ENCODE measurements around the gene HDAC4. TPM values are rescaled to one million over a fixed set of nuclear protein-coding genes. Genes with fewer than 3 reads are reported as not detected.

Gene HDAC4
- total and polyA plus RNA-seq, 2 of the 4 experiments (the other 2 are of a cell fraction), result 4.1 to 7.2 TPM

DNA sequence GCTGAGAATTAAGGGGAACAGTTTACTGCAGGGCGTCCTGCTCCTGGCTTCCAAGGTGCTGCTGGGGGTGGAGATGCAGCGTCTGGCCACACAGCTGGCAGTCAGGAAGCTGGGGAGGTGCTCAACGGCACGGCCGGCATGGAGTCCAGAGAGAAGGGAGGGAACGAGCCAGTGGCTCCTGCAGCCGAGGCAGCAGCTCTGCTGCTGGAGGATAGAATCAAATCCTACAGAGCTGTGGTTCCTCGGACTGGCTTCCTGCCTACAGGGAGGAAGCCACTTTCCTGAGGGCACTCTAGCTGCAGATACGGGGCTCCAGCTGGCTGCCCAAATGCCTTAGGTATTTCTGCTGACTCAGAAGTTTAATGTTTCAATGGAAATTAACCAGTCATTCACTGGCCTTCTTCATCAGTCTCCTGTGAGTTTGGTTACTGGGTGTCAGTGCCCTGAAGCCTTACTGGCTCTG is 286.7 kb downstream of the HDAC4 start:
- Histone ChIP-seq H3K14ac (replicated peaks; ENCODE audit: low read depth, low read length) (no peak overlapping the region), H2BK120ac (ENCODE audit: low read depth, low read length) (no peak overlapping the region), H3K23ac (ENCODE audit: low read depth, low read length) (no peak overlapping the region), H3K4me2 (ENCODE audit: low read depth, low read length) (no peak overlapping the region), H3K36me3 (ENCODE audit: control insufficient read depth, insufficient read depth, low read length) (peaks cover 38% of the 10 kb centered on the region), H3K9me1 (ENCODE audit: insufficient read depth, low read length) (0 out of 2 replicates have a peak, but pooled peaks cover 6% of the 10 kb centered on the region), H2AK9ac (replicated peaks; ENCODE audit: low read depth, low read length, poor library complexity) (peak overlapping the region; percentile 5), H3K9ac (ENCODE audit: low read depth, low read length) (no peak overlapping the region), H4K91ac (ENCODE audit: insufficient read depth, low read depth, low read length) (no peak overlapping the region), H3K9me3 (ENCODE audit: control insufficient read depth, insufficient read depth, low read length) (no peaks in the 10 kb centered on the region), H2BK15ac (ENCODE audit: low read depth, low read length) (no peak overlapping the region), H3K56ac (ENCODE audit: extremely low read depth, insufficient read depth, low read length) (no peak overlapping the region), H2BK5ac (ENCODE audit: low read depth, low read length, poor library complexity, severe bottlenecking) (no peak overlapping the region), H3K27ac (ENCODE audit: insufficient read depth, low read length) (no peak overlapping the region), H4K8ac (ENCODE audit: low read depth in 2 of 2, low read length in 2 of 2) (no peak overlapping the region), H3K4me1 (ENCODE audit: control insufficient read depth, insufficient read depth, low read length) (peaks cover 7% of the 10 kb centered on the region; the same call in 1 of the 2 replicates), H4K5ac (ENCODE audit: low read depth, low read length) (no peak overlapping the region), H3K18ac (ENCODE audit: low read depth, low read length) (no peak overlapping the region), H3K4me3 (ENCODE audit: insufficient read depth, low read depth, low read length) (no peak overlapping the region), H2AK5ac (ENCODE audit: low read depth, low read length) (no peak overlapping the region; the same call in 1 of the 2 replicates), H2AFZ (replicated peaks; ENCODE audit: low read length, poor library complexity) (no peak overlapping the region), H4K20me1 (ENCODE audit: insufficient read depth, low read length) (no peaks in the 10 kb centered on the region), H2BK20ac (ENCODE audit: low read depth, low read length) (no peak overlapping the region), H3K4ac (ENCODE audit: low read depth, low read length) (no peak overlapping the region), H3K27me3 (ENCODE audit: control insufficient read depth, insufficient read depth, low read length) (no peaks in the 10 kb centered on the region), H3K79me1 (ENCODE audit: low read depth in 1 of 2, low read length in 2 of 2) (no peaks in the 10 kb centered on the region)
- intact Hi-C loops (cut with micrococcal nuclease), result no loop called here
- BruUV-seq (replicated peaks), result no TSS peak
- dilution Hi-C loops (cut with HindIII; ENCODE audit: low sequenced_read_pairs, unreplicated experiment), result no loop called here
- peak; percentile 35 for DNase-seq
- TF ChIP-seq MAFK (IDR thresholded peaks at IDR 0.05; ENCODE audit: low read depth, low read length) (peak; percentile 97), MAZ (IDR thresholded peaks at IDR 0.05; ENCODE audit: borderline replicate concordance, low read depth, low read length) (no peak)
- peak; percentile 18 for ATAC-seq (ENCODE audit: low read depth)
- WGBS, 2 experiments (ENCODE audit: extremely low coverage in 2 of 2, insufficient read length in 1 of 2), result 62% methylated on average over 5 of the region's 9 CpGs; no CpG with 5 or more reads in 1 of the 2 experiments
- ChIA-PET POLR2A (ENCODE audit: unreplicated experiment) (no interaction called here), CTCF (no interaction called here)
- in situ Hi-C loops (cut with MboI; ENCODE audit: low sequenced_read_pairs), result no loop called here

Measured in IMR-90 (cell line).